ENCODE results near the gene SGPP2.
"Not testable (repeated sequence)": the region's sequence is repeated elsewhere in the genome, so short reads cannot be mapped to it uniquely, and the experiment has no call there.

GRCh38 chr2:222584589-222584988 lies 160.2 kb downstream of the SGPP2 start:
- not testable (repeated sequence) for TF ChIP-seq POLR2A, CTCF, EP300 (IDR thresholded peaks at IDR 0.05)

All from ovary (tissue), 3 donors.